ENCODE measurements around the gene GRAMD4. TPM values are rescaled to one million over a fixed set of nuclear protein-coding genes. Genes with fewer than 3 reads are reported as not detected.
A peak's percentile ranks its signal among the peaks of the same experiment; 100 is the strongest.

Gene GRAMD4
- total RNA-seq, 1 donor = 11.7 TPM

GRCh38 chr22:46588279-46589140 lies 31.7 kb upstream of the GRAMD4 start:
- no peak overlapping the region for H3K4me3 ChIP-seq (ENCODE audit: low read depth, low read length)
- no peak for DNase-seq (ENCODE audit: low read depth)
- TF ChIP-seq CTCF (IDR thresholded peaks at IDR 0.05; ENCODE audit: insufficient read depth, low read length) = no peak

GRCh38 chr22:46589141-46589748 lies 30.9 kb upstream of the GRAMD4 start:
- TF ChIP-seq CTCF (IDR thresholded peaks at IDR 0.05; ENCODE audit: insufficient read depth, low read length) = no peak
- no peak for DNase-seq (ENCODE audit: low read depth)
- no peak overlapping the region for H3K4me3 ChIP-seq (ENCODE audit: low read depth, low read length)

- no peak overlapping the region for H3K4me3 ChIP-seq (ENCODE audit: low read depth, low read length)
- DNase-seq (ENCODE audit: low read depth) = no peak
- no peak for TF ChIP-seq CTCF (IDR thresholded peaks at IDR 0.05; ENCODE audit: insufficient read depth, low read length)
Measured at GRCh38 chr22:46589871-46590271, 30.3 kb upstream of the GRAMD4 start.

GRCh38 chr22:46590334-46590733 lies 29.9 kb upstream of the GRAMD4 start:
- DNase-seq (ENCODE audit: low read depth) = no peak
- no peak overlapping the region for H3K4me3 ChIP-seq (ENCODE audit: low read depth, low read length)
- no peak for TF ChIP-seq CTCF (IDR thresholded peaks at IDR 0.05; ENCODE audit: insufficient read depth, low read length)

- H3K4me3 ChIP-seq (ENCODE audit: low read depth, low read length) = peak overlapping the region; percentile 54
- TF ChIP-seq CTCF (IDR thresholded peaks at IDR 0.05; ENCODE audit: insufficient read depth, low read length) = no peak
- no peak for DNase-seq (ENCODE audit: low read depth)
Measured at GRCh38 chr22:46591930-46592329, 28.3 kb upstream of the GRAMD4 start.

- DNase-seq (ENCODE audit: low read depth) = peak; percentile 59
- H3K4me3 ChIP-seq (ENCODE audit: low read depth, low read length) = peak overlapping the region; percentile 54
- no peak for TF ChIP-seq CTCF (IDR thresholded peaks at IDR 0.05; ENCODE audit: insufficient read depth, low read length)
Measured at GRCh38 chr22:46592390-46592872, 27.8 kb upstream of the GRAMD4 start.
